HL-60 (cell line): Measurements from ENCODE around the gene HYOU1.

ENCODE experiments used
- DNase-seq, 2 experiments: peaks; one replicate each; pipeline ENCODE4 v3.0.0-alpha.2; 2010 to 2020; ENCODE audit warnings: low read depth in 1 of 2, low spot score in 1 of 2
- H3K27ac ChIP-seq: fragments of 250-450 bp; sonication (Bioruptor Pico); replicated peaks from 2 replicates; pipeline ENCODE4 v1.5.1; 2020; ENCODE audit warnings: mild to moderate bottlenecking, moderate library complexity
- H3K27me3 ChIP-seq: fragments of 250-450 bp; sonication (Bioruptor Pico); 2 replicates; pipeline ENCODE4 v1.5.1; 2021; ENCODE audit warnings: mild to moderate bottlenecking, moderate library complexity; ENCODE audit not compliant: insufficient read depth, poor library complexity, severe bottlenecking
- H3K4me3 ChIP-seq: replicated peaks from 2 replicates; pipeline ENCODE4 v1.5.1; 2011; ENCODE audit warnings: mild to moderate bottlenecking, control low read depth, low read length; ENCODE audit not compliant: insufficient read depth
- GABPA ChIP-seq: IDR thresholded peaks from 2 replicates; pipeline ENCODE4 v1.6.1; 2012; ENCODE audit warnings: low read depth
- POLR2AphosphoS5 ChIP-seq: IDR thresholded peaks from 2 replicates; pipeline ENCODE4 v1.6.1; 2012; ENCODE audit warnings: low read depth
- SPI1 ChIP-seq: IDR thresholded peaks from 2 replicates; pipeline ENCODE4 v1.6.1; 2012; ENCODE audit warnings: low read depth, mild to moderate bottlenecking, borderline replicate concordance
- TF ChIP-seq, protein P1 (sequence below): IDR thresholded peaks from 2 replicates; pipeline ENCODE4 v1.6.1; 2012; ENCODE audit warnings: low read depth; ENCODE audit not compliant: insufficient replicate concordance
- TF ChIP-seq, protein P2 (sequence below): IDR thresholded peaks from one replicate; pipeline ENCODE4 v1.5.1; 2011; ENCODE audit warnings: low read length, control low read depth, inconsistent platforms; ENCODE audit not compliant: insufficient read depth

HYOU1 gene

DNA sequence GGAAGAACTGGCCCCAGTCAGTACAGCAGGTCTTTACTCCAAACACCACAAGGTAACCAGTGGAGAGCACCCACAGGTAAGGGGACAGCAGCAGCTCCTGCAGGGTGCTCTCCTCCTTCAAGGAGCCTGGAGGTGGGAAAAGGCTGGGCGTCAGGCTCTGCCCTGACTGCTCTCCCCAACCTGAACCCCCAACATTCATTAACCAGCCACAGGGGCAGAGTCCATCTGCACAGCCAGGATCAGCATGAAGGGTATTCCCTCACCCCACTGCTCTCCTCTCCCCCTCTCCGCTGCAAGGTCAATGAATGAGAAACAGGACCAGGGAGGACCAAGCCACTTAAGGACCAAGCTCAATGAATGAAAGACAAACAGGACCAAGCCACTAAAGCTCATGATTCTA, 30.0 kb downstream of the HYOU1 start:
- H3K27ac ChIP-seq = no peak overlapping the region
- no peak overlapping the region for H3K4me3 ChIP-seq
- no peaks in the 10 kb centered on the region for H3K27me3 ChIP-seq
- TF ChIP-seq, protein P1, sequence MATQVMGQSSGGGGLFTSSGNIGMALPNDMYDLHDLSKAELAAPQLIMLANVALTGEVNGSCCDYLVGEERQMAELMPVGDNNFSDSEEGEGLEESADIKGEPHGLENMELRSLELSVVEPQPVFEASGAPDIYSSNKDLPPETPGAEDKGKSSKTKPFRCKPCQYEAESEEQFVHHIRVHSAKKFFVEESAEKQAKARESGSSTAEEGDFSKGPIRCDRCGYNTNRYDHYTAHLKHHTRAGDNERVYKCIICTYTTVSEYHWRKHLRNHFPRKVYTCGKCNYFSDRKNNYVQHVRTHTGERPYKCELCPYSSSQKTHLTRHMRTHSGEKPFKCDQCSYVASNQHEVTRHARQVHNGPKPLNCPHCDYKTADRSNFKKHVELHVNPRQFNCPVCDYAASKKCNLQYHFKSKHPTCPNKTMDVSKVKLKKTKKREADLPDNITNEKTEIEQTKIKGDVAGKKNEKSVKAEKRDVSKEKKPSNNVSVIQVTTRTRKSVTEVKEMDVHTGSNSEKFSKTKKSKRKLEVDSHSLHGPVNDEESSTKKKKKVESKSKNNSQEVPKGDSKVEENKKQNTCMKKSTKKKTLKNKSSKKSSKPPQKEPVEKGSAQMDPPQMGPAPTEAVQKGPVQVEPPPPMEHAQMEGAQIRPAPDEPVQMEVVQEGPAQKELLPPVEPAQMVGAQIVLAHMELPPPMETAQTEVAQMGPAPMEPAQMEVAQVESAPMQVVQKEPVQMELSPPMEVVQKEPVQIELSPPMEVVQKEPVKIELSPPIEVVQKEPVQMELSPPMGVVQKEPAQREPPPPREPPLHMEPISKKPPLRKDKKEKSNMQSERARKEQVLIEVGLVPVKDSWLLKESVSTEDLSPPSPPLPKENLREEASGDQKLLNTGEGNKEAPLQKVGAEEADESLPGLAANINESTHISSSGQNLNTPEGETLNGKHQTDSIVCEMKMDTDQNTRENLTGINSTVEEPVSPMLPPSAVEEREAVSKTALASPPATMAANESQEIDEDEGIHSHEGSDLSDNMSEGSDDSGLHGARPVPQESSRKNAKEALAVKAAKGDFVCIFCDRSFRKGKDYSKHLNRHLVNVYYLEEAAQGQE = no peak
- TF ChIP-seq, protein P2, sequence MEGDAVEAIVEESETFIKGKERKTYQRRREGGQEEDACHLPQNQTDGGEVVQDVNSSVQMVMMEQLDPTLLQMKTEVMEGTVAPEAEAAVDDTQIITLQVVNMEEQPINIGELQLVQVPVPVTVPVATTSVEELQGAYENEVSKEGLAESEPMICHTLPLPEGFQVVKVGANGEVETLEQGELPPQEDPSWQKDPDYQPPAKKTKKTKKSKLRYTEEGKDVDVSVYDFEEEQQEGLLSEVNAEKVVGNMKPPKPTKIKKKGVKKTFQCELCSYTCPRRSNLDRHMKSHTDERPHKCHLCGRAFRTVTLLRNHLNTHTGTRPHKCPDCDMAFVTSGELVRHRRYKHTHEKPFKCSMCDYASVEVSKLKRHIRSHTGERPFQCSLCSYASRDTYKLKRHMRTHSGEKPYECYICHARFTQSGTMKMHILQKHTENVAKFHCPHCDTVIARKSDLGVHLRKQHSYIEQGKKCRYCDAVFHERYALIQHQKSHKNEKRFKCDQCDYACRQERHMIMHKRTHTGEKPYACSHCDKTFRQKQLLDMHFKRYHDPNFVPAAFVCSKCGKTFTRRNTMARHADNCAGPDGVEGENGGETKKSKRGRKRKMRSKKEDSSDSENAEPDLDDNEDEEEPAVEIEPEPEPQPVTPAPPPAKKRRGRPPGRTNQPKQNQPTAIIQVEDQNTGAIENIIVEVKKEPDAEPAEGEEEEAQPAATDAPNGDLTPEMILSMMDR = no peak
- no peak for TF ChIP-seq GABPA
- no peak for DNase-seq

DNA sequence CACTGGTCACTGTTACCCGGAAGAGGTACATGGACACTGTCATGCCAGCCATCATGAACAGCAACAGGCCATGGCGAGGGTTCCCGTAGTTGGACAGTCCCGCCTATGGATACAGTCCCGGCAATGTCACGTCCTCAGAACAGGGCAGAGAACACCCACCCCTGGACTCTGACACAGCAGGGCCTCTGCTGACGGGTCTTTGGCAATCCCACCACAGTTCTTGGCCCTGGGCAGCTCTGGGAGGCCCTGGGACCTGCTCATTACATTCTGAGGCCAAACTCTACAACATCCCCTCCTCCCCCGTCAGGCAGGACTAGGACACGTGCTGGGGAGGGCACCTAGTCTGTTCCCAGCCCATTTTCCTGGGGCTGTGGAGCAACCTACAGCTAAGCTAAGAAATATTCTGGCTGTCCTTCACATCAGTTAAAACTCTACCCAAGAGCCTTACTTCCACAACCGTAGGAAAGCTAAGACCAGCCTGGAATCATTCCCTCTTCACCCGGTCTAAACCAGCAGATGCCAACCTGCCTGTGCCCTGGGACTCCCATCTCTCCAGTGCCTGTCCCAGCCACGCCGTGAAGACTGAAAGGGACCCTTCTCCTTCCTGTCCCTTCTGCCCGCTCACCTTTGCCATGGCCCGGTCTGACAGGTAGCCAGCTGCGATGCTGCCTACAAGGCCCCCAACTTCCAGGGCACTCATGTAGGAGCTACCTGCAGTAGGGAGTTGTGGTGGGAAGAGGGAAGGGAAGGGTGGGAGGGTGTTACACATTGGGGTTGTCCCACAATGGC, 30.8 kb downstream of the HYOU1 start:
- H3K4me3 ChIP-seq = no peak overlapping the region
- DNase-seq = no peak
- H3K27ac ChIP-seq = no peak overlapping the region
- H3K27me3 ChIP-seq = no peaks in the 10 kb centered on the region
- TF ChIP-seq, protein P1 = no peak
- TF ChIP-seq GABPA = no peak
- TF ChIP-seq SPI1 = no peak
- TF ChIP-seq POLR2AphosphoS5 = no peak
- TF ChIP-seq, protein P2 = no peak

DNA sequence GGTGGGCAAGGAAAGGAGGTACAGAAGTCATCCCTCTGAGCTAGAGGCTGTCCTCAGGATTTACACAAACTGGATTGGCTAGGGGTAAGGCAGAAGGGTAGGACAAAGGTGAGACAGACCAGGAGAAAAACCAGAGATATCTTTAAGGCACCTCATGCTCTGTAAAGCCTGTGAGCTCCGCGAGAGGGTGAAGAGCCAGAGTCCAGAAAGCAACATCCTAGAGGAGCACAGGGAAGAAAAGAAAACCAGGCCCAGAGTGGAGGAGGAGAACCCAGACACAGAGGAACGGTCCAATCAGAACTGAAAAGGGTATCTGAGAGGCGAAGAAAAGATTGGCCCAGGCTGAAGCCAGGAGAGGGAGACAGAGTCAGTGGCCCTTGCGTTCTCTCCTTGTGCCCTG, 31.5 kb downstream of the HYOU1 start:
- H3K27me3 ChIP-seq = no peaks in the 10 kb centered on the region
- H3K27ac ChIP-seq = no peak overlapping the region
- TF ChIP-seq, protein P1 = no peak
- TF ChIP-seq SPI1 (no peak), POLR2AphosphoS5 (no peak), GABPA (no peak)
- TF ChIP-seq, protein P2 = no peak
- no peak overlapping the region for H3K4me3 ChIP-seq
- no peak for DNase-seq
